Left lobe of liver (tissue), 2 donors: ENCODE data around the gene TNK1. TPM values are rescaled to one million over a fixed set of nuclear protein-coding genes. Genes with fewer than 3 reads are reported as not detected.
"Not testable (repeated sequence)": the region's sequence is repeated elsewhere in the genome, so short reads cannot be mapped to it uniquely, and the experiment has no call there.

Experiments
- ATAC-seq: fragments of 200-7000 bp; cut with Tn5 transposase; one replicate; pipeline ENCODE4 v1.9.1; 2020; ENCODE audit warnings: mild to moderate bottlenecking, moderate library complexity
- DNase-seq: peaks from one replicate; pipeline ENCODE4 v3.0.0-alpha.2; 2020; ENCODE audit warnings: low spot score
- total RNA-seq: library from RNA; stranded (reverse); gene quantifications from one replicate; pipeline ENCODE4 v1.2.1, GENCODE V29; 2021
- donor health status: DM: no; HTN: no; CAD: no; lungs with moderate emphysema.
- donor health status: DM: no; HTN: yes; CAD: no.

Gene TNK1
- total RNA-seq, 1 donor from 2014 or later, result 5.2 TPM

DNA sequence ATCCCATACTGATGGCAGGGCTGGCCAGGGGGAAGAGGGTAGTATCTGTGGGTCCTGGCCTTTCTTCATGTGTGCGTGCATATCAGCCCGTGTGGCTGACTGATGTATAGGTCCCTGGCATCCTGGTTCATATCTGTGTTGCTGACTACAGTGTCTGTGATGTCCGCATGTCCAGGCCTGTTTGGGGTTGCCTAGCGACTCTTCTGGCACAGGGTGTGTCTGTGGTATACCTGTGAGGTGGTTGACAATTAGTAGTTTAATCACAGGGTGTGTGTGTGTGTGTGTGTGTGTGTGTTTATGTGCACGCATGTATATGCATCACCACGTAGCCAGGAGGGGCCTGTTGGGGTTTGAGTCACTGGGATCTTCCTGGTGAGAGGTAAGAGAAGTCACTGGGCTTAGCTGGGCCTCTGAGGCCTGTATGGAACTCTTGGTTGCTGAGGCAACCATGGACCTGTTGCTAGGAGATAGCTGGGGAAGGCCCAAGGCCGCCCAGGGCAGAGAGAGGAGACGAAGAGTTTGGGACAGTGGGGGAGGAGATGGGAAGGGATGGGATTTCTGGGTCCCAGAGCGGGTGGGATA, 26.5 kb upstream of the TNK1 start:
- DNase-seq (no peak), ATAC-seq (no peak)

DNA sequence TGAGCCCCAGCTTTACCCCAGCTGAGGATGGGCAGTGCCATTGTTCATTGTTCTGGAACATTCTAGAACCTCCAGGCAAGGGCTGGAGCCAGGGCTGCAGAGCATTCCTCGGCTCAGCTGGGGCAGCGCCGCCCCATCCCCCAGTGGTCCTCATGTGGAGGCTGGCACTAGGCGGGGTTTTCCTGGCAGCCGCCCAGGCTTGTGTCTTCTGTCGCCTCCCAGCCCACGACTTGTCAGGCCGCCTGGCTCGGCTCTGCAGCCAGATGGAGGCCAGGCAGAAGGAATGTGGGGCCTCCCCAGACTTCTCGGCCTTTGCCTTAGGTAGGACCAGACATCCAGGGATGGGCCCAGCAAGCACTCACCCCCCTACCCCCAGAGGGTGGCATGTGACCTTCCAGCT, 25.8 kb upstream of the TNK1 start, which contains the start of gene TMEM95:
TMEM95 (plus strand) TSS at position 104 of the 400 bp plus-strand sequence; CDS start at position 153, 49 bp downstream.
- no peak for ATAC-seq
- peak; percentile 49 for DNase-seq

DNA sequence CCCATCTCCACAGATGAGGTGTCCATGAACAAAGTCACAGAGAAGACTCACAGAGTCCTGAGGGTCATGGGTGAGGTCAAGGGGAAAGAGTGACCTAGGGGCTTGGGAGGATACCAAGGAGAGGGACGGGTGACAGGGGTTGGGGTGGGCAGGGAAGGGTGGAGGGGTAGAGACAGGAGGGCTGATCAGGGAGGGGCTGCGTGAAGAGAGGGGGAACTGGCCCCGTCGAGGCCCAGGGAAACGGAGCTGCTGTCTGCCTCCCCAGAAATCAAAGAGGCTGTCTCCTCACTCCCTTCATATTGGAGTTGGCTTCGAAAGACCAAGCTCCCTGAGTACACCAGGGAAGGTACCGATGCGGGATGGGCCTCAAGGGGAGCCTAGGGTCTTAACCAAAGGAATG, 25.3 kb upstream of the TNK1 start:
- no peak for ATAC-seq
- no peak for DNase-seq

DNA sequence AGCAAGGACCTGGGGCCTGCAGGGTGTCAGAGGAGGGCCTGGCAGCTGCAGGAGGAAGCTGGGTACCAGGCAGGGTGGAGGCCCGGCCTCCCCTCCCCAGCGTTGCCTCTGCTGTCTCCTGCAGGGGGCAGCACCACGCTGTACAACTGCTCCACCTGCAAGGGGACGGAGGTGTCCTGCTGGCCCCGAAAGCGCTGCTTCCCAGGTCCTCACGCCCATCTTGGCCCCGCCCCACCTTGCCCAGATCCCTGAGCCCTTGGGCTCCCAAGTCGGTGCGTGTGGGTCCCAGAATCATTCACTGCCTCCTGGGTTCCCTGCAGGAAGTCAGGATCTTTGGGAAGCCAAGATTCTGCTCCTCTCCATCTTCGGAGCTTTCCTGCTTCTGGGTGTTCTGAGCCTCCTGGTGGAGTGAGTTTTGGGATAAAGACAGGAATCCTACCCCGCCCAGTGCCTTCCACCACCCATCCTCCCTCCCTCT, 24.8 kb upstream of the TNK1 start:
- peak; percentile 54 for ATAC-seq
- peak; percentile 82 for DNase-seq

DNA sequence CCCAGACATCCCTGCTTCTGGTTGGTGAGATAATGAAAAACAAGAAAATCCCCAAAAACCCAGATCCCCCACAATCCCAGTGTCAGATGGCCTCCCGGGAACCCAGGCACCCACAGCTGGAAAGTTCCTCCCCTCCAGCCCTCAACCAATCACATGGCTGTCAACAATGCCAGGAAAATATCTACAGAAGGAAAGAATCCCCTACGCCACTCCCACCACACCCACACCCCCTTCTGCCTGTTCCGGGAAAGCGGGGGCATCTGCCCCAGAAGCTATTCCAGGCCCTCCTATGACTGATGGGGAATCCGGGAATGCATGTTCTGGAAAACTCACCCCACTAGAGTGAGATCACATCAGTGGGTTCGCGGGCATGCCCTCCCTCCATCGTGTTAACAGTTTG, 24.1 kb upstream of the TNK1 start:
- DNase-seq (no peak), ATAC-seq (no peak)

DNA sequence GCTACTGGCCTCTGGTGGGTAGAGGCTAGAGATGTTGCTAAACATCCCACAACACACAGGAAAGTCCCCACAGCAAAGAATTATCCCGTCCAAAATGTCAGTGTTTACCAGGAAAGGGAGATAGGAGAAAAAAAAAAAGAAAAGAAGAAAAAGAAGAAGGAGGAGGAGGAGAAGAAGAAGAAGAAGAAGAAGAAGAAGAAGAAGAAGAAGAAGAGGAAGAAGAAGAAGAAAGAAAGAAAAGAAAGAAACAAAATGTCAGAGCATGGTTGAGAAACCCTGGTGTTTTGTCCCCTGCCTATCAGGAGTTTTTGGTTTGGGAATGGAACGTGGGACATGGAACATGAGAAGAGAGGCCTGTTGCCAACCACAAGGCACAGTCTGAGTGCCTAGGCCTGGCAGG, 23.5 kb upstream of the TNK1 start:
- ATAC-seq (no peak), DNase-seq (no peak)

DNA sequence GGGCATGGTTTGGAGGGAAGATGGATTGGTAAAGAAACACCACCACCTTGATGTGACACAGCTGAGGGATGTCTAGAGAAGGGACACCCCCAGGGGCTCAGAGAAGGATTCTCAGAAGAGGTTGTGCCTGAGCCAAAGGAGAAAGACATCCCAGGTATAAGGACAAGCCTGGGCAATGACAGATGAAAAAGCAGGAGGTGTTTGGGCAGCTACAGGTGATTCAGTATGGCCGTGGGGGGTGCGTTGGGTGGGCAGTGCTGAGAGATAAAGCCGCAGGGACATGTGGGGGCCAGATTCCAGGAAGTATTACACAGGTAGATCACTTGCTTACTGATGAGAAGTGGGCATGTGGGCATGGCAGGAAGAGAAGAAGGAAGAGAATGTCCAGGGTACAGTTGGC, 19.0 kb upstream of the TNK1 start:
- no peak for ATAC-seq
- no peak for DNase-seq

DNA sequence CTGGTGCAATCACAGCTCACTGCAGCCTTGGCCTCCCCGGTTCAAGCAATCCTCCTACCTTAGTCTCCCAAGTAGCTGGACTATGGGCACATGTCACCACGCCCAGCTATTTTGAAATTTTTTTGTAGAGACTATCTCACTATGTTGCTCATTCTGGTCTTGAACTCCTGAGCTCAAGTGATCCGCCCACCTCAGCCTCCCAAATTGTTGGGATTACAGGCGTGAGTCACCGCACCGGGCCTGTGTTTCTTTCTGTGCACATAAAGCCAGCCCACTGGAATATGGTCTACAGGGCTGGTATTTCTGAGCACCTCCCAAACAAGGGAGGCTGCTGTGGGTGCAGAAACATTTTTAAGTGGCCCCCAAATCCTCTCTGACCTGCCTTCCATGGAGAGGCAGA, 17.6 kb upstream of the TNK1 start:
- ATAC-seq, result no peak
- DNase-seq, result no peak

DNA sequence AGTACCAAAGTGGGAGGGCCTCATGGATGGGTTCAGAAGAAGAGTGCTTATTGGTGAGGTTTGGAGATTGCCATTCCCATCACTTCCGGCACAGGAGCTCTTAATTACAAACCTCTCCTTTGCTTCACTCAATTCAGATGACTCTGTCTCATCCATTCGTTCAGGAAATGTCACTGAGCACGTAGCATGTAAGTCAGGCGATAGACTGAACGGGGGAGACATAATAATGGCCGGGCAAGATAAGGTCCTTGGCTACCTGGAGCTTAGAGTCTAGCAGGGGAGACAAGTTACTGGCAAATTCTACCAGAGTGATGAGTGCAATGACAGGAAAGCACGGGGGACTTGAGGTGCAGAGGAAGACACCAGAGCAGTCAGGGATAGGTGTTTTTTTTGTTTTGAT, 14.9 kb upstream of the TNK1 start:
- DNase-seq, ATAC-seq: not testable (repeated sequence)

DNA sequence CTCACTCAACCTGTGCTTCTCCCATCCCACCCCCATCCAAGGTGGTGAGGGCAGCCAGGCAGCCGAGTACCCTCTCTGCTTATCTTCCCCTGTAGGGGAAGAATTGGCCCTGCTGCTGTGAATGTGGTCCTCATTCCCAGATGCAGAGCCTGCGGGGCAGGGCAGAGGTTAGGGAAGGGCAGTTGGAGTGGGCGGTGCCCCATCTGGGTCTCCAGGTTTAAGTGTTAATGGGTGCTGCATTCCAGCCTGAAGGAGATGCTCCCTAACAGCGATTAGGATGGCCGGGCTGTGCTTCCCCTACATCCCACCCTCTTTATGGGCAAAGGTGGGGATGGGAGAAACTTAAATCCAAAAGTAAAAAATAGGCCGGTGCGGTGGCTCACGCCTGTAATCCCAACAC, 13.8 kb upstream of the TNK1 start:
- ATAC-seq (no peak), DNase-seq (no peak)

DNA sequence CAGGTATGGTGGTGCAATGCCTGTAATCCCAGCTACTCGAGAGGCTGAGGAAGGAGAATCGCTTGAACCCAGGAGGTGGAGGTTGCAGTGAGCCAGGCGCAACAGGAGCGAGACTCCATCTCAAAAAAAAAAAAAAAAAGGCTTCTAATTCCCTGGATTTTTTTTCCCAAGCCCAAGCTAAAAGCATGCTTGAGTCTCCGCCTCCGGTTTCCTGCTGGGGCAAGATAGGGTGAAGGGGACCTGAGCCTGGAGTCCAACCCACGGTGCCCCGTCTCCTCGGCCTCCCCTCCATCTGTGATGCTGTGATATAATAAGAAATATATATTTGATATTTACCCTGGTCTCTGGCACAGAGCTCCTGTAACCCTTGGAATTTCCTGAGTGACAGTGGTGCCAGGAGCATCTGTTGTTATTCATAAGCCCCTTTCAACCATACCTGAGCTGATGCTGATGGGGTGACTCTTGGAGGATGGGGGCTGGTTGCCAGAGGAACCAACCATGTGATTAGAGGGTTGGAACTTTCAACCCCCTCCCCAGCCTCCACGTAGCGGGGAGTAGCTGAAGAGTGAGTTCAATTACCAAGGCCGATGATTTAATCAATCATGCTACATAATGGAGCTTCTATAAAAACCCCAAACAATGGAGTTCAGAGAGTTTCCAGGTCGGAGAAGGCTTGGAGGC, 12.8 kb upstream of the TNK1 start:
- ATAC-seq, result no peak

DNA sequence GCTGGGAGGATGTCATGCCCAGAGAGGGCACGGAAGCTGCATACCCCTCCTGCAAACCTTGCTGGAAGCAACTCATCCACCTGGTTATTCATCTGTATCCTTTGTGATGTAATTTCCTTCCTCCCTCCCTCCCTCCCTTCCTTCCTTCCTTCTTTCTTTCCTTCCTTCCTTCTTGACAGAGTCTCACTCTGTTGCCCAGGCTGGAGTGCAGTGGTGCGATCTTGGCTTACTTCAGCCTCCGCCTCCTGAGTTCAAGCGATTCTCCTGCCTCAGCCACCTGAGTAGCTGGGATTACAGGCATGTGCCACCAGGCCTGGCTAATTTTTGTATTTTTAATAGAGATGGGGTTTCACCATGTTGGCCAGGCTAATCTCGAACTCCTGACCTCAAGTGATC, 12.3 kb upstream of the TNK1 start:
- not testable (repeated sequence) for DNase-seq, ATAC-seq

More for the DNA sequence above, 12.8 kb upstream of the TNK1 start:
- no peak for DNase-seq

DNA sequence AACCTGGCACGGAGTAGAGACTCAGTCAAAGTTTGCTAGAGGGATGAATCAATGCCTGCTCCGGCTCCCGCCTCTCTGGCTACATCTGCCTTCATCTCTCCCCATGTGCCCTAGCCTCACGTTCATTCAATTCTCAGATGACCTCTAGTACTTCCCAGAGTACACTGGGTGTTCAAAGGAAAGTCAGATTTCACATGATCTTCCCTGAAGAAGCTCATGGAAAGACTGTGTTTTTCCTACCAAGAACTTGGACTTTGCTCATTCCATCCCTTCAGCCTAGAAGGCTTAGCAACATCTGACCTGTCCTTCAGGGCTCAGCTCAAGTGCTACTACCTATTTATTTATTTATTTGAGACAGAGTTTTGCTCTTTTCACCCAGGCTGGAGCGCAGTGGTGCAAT, 11.1 kb upstream of the TNK1 start:
- DNase-seq (no peak), ATAC-seq (no peak)

DNA sequence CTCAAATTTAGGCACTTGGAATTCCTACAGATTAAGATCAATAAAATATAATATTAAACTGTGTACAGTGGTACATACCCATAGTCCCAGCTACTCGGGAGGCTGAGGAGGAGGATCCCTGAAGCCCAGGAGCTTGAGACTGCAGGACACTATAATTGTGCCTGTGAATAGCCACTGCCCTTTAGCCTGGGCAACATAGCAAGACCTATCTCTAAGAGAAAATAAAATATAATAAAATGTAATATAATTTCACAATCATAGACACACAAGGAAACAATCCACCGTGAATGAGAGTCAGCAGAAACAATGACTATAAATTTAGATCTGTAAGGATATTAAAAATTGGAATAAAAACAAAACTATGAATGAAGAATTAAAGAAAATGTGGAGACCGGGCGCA, 10.0 kb upstream of the TNK1 start:
- DNase-seq (no peak), ATAC-seq (no peak)

DNA sequence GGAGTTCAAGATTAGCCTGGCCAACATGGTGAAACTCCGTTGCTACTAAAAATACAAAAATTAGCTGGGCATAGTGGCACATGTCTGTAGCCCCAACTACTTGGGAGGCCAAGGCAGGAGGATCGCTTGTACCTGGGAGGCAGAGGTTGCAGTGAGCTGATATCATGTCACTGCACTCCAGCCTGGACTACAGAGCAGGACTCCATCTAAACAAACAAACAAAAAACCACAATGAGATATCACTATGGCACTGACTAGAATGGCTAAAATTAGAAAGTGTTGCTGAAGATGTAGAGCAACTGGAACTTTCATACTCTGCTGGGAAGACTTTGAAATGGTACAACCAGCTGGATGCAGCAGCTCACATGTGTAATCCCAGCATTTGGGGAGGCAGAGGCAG, 6.5 kb upstream of the TNK1 start:
- DNase-seq, result no peak

DNA sequence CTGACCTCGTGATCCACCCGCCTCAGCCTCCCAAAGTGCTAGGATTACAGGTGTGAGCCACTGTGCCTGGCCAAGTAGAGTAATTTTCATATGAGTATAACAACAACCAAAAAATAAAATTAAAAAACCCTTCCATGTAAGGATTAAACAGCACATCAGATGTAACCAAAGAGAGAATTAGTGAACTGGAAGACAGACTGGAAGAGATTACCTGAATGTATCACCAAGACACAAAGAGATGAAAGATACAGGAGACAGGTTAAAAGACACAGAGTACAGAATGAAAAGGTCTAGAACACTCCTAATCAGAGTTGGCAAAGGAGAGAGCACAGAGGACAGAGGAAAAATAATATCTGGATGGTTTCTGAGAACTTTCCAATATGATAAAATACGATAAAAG, 1.8 kb upstream of the TNK1 start:
- ATAC-seq (no peak), DNase-seq (no peak)

More for the DNA sequence above, 6.5 kb upstream of the TNK1 start:
- ATAC-seq, result no peak

DNA sequence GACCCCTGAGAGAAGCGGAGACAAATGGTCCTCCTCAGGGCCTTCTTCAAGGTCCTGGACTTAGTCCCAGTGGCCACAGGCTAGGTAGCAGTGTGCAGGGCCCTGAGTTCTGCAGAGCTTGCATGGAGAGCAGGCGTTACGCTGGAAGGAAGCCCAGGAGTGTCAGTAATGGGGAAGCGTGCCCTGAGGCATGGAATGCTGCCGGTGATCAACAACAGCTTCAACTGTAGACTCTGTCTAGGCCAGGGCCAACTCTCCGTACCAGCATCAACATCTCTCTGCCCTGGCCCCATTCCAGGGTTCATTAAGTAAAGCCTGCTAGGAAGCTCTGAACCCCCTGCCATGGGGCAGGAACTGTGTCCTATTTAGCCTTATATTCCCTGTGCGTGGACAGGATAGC, 568 bp upstream of the TNK1 start:
- DNase-seq (peak; percentile 79), ATAC-seq (peak; percentile 84)

DNA sequence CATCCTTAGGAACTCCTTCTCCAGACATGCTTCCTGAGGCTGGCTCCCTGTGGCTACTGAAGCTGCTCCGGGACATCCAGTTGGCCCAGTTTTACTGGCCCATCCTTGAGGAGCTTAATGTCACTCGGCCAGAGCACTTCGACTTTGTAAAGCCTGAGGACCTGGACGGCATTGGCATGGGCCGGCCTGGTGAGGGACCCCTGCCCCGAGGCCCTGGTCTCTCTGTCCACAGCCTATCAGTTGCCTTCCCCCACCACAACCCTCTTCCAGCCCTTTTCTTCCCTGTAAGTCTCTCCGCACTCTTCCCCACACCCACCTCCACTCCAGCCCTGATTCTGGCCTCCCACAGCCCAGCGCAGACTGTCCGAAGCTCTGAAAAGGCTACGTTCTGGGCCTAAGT, 2.0 kb downstream of the TNK1 start:
- no peak for ATAC-seq
- no peak for DNase-seq

DNA sequence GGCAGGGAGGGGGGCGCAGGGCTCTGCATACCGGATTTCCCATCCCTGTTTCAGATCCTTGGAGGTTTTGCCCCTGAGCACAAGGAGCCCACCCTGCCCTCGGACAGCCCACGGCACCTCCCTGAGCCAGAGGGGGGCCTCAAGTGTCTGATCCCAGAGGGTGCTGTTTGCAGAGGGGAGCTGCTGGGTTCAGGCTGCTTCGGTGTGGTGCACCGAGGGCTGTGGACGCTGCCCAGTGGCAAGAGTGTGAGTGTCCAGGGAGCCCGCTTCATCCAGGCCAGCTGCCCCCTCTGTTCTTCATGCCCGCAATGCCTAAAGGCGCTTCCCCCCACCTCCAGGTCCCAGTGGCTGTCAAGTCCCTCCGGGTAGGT, 2.5 kb downstream of the TNK1 start:
- ATAC-seq (no peak), DNase-seq (no peak)

DNA sequence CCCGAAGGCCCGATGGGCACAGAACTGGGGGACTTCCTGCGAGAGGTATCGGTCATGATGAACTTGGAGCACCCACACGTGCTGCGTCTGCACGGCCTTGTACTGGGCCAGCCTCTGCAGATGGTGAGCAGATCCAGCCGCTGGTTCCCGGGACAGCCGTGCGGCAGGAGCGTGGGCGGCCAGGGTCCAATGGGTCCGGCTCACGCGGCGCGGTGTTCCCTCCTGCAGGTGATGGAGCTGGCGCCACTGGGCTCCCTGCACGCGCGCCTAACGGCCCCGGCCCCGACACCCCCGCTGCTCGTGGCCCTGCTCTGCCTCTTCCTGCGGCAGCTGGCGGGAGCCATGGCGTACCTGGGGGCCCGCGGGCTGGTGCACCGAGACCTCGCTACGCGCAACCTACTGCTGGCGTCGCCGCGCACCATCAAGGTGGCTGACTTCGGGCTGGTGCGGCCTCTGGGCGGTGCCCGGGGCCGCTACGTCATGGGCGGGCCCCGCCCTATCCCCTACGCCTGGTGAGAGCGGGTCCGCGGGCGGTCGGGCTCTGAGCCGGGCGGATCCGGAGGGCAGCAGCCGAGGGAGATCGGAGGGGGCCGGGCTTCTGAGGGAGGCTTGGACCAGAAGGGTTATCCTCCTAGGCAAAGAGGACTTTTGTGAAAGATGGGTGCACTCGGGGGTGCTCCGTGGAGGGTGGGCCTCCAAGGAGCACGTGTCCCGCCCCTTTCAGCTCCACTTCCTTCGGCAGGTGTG, 3.0 kb downstream of the TNK1 start:
- ATAC-seq (no peak), DNase-seq (no peak)

DNA sequence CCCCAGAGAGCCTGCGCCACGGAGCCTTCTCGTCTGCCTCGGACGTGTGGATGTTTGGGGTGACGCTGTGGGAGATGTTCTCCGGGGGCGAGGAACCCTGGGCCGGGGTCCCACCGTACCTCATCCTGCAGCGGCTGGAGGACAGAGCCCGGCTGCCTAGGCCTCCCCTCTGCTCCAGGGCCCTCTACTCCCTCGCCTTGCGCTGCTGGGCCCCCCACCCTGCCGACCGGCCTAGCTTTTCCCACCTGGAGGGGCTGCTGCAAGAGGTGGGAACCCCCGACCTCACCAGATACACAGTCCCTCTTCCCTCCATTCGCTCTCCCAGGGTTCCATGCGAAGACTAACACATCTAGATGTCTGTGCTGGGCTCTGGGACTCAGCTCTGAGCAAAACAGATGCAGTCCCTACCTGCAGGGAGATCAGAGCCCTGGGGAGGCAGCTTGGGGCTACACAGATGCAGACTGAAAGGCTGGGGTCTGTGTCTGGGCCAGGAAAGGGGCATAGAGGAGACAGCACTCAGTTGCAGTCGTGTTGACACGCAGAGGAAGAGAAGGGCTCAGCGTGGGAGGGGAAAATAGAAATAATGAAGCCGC, 3.7 kb downstream of the TNK1 start:
- no peak for DNase-seq

DNA sequence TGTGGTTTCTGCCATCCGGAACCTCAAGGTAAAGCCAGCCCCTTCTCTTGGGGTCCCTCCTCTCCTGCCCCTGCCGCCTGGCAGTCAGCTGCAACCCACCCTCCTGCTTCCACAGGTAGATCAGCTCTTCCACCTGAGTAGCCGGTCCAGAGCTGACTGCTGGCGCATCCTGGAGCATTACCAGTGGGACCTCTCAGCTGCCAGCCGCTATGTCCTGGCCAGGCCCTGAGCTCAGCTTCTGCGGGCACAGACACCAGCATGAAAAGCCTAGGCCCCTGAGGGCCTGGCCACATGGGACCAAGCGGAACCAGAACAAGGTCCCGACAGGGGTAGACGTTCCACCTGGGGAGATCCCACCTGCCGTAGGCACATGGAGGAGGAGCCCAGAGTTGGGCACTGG, 8.0 kb downstream of the TNK1 start:
- ATAC-seq (no peak), DNase-seq (no peak)

More for the DNA sequence above, 3.7 kb downstream of the TNK1 start:
- ATAC-seq, result no peak
